HG02852 (cell line): ENCODE data around the gene ERN1.
"Not testable (repeated sequence)": the region's sequence is repeated elsewhere in the genome, so short reads cannot be mapped to it uniquely, and the experiment has no call there.

ENCODE experiments used
- ATAC-seq: cut with Tn5 transposase; IDR thresholded peaks from one replicate; pipeline ENCODE4 v1.9.1; 2021; ENCODE audit warnings: mild to moderate bottlenecking, moderate library complexity; ENCODE audit not compliant: unreplicated experiment

The ERN1 gene

DNA sequence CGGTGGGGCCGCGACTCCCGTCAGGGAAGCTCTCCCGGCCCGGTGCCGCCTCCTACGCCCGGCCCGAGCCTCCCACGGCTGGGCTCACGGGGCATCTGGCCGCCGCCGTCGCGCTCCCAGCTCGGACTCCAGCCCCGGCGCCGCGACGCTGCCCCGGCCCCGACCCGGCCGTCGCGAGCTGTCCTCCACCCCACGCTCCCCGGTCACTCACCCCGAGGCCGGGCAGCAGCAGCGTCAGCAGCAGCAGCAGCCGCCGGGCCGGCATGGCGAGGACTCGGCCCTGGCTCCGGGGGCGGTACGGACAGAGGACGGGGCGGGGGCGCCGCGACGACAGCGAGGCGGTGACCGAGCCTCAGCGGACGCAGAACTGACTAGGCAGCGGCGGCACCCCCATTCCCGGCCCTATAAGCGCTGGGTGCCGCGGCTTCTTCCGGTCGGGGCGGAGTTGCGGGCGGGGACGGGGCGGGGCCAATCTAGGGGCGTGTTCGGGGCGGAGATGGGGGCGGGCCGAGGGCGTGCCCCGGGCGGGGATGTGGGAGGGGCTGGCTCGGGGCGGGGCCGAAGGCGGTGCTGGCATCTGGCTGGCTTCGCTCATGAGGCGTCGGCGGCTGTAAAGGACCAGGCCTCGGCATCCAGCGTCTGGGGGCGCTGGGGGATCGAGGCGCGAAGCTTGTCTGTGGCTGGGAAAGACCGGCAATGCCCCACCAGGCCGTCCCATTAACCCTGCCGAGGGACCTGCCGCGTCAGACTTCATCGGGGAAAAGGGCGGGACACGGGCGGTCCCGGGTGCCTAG lies at the start of gene ERN1:
TSS of gene ERN1 (minus strand) at position 380 of the 794 bp plus-strand sequence. CDS start at position 265, 115 bp downstream.
- ATAC-seq: peak; percentile 78

DNA sequence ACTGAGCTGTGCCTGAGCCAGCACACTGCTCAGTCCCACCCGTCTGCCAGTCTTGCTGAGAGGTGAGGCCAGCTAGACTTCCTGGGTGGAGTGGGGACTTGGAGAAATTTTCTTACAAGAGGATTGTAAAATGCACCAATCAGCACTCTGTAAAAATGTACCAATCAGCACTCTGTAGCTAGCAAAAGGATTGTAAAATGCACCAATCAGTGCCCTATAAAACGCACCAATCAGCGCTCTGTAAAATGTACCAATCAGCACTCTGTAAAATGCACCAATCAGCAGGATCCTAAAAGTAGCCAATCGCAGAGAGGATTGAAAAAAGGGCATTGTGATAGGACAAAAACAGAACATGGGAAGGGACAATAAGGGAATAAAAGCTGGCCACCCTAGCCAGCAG lies 49.1 kb upstream of the ERN1 start:
- not testable (repeated sequence) for ATAC-seq

DNA sequence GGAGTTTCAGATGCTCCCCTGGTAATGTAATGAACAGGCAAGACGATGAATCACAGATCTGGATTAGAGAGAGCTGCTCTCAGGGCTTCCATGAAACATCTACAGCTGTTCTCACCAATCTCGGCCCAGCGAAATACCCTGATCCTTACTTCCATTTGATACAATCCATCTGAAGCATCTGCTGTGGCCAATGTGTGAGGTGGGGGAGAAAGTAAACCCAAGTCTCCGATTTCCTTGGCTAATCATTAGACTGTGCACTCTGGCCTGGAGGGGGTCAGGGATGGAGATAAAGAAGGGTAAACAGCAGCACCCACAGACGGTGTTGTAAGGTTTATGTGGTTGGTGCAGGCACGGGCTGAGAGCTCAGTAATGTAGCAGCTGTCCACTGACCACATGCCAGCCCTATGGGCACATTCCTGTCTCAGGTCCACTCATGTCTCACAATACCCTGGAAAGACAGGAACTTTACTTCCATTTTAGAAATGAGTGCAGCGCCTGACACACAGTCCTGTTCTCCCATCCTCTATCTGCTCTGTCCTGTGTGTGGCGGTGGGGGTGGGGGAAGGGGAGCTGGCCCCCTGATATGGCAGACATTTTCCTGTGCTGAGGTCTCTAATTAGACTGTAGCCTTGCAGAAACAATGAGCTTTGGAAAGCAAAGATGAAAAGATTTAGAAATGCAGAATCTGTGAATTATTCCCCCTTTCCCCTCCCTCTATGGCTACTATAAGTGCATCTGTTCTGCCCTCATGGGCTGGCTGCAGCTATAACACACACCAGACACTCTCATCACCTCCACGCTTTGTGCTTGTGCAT lies 48.3 kb upstream of the ERN1 start:
- no peak for ATAC-seq

GRCh38 chr17:64177311-64178010 lies 47.5 kb upstream of the ERN1 start:
- ATAC-seq: no peak

DNA sequence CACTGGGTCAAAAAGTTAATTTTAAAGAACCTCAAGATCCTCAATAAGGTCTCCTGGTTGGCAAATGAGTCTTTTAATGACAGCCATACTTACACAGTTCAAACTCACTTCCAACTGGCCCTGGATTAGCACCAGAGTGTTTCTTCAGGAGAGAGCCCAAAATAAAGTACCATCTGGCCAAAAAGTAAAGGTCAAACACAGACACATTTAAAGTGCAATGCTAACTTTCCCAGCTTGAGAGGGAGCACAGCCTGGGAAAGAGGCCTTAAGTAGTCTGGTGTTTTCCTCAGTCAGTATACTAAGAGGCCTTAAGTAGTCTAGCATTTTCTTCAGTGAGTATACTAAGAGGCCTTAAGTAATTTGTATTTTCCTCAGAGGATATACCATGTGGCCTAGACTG lies 46.6 kb upstream of the ERN1 start:
- no peak for ATAC-seq

DNA sequence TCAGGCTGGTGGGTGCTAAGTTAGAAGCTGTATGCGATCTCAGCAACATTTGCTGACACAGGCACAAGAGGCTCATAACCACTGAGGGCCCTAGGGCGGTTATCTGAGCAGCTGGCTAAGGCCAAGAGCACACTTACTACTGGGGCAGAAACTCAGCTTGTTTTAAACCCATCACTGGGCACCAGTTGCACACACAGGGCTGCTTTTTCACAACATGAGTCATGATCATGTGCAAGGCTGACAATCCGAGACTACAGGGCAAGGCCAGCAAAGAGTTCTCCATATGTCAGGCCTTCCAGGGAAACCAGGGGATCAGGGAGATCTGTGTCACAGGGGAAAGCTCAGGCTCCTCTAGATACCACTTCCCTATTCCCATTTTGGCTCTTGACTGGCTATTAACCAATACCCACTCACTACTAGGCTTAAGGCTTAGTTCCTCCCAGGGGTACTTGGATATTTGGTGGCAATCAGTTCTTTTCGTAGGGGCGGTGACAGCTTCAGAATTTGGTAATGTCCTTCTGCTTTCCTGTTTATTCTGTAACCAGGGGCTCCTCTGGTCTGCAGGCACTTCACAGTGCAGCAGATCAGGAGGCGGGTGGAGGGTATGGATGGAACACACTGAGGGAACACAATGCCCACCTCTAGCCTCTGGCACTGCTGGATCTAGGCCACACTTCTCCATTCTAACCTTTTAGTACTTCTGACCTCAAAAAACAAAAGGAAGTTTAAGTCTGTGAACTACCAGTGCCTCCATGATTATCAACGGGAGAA lies 44.9 kb upstream of the ERN1 start:
- no peak for ATAC-seq

DNA sequence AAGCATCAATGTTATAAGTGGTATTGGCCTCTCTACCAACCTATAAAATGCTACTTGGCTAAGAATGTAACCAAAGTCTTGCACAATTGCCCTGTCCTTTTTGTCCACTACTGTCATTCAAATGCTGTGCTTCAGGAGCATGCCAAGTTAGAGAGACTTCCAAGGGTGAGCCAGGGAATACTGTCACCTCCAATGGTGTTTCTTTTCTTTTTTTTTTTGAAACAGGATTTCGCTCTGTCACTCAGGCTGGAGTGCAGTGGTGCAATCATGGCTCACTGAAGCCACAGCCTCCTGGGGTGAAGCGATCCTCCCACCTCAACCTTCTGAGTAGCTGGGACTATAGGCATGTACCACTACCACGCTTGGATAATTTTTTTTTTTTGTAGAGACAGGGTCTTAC lies 43.7 kb upstream of the ERN1 start:
- no peak for ATAC-seq

- no peak for ATAC-seq
These were observed 42.6 kb upstream of the ERN1 start for GRCh38 chr17:64172510-64172909.

- ATAC-seq: no peak
These were observed 41.1 kb upstream of the ERN1 start for GRCh38 chr17:64171041-64171440.

DNA sequence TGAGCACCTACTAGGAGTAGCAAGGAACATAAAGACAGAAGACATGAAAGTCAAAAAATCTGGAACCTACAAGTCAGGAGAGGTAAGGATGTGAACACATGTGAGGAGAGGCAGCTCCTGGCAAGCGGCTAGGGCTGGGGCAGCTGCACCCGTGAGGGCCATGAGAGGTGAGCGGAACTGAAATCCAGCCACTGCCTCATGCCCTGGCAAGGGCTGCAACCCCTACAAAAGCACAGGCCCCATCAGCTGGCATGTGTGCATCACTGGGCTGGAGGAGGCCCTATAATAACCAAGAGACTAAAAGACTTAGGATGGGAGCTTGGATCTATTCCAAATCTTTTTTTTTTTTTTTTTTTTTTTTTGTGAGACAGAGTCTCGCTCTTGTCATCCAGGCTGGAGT lies 40.3 kb upstream of the ERN1 start:
- ATAC-seq: no peak

GRCh38 chr17:64167666-64168065 lies 37.7 kb upstream of the ERN1 start:
- not testable (repeated sequence) for ATAC-seq

- no peak for ATAC-seq
These were observed 36.9 kb upstream of the ERN1 start for GRCh38 chr17:64166876-64167275.

GRCh38 chr17:64165347-64165746 lies 35.4 kb upstream of the ERN1 start:
- no peak for ATAC-seq

GRCh38 chr17:64164596-64165285 lies 34.8 kb upstream of the ERN1 start:
- ATAC-seq: no peak

- no peak for ATAC-seq
These were observed 33.5 kb upstream of the ERN1 start for GRCh38 chr17:64163468-64163867.

DNA sequence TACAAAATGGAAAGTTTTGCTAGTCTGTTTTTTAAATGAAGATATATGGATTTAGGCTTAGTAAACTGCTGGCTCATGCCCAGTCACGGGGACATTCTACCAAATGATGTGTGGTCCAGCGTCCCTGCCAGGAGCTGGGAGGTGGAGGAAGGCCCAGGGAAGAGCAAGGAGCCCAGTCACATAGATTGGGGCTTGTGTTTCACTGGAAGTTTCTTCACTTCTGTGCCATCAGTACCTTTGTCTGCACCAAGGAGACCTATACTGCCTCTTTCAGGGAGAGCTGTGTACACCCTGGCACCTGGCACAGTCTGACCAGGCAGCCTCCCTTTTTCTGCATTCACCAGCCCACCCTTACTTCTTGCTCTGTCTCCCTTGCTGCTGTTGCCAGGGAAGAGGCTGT lies 32.6 kb upstream of the ERN1 start:
- ATAC-seq: no peak

- ATAC-seq: no peak
These were observed 31.6 kb upstream of the ERN1 start for GRCh38 chr17:64161380-64162176.

DNA sequence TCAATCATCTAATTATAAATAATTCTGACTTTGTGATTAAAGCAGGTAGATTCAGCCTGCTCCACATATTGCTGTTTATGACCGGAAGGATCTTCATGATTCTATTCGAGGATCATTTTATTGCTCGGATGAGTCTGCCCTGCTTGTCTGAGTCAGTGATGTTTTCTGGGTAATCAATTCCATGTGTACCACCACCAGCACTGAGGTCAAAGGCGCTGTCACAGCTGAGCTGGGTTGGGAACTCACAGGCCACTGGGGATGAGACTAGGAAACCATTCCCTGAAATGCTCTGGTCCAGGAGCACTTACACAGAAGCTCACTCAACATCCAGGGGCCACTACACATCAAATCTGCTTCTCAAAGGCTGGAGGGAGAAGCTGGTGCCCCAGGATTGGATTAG lies 30.4 kb upstream of the ERN1 start:
- ATAC-seq: no peak

DNA sequence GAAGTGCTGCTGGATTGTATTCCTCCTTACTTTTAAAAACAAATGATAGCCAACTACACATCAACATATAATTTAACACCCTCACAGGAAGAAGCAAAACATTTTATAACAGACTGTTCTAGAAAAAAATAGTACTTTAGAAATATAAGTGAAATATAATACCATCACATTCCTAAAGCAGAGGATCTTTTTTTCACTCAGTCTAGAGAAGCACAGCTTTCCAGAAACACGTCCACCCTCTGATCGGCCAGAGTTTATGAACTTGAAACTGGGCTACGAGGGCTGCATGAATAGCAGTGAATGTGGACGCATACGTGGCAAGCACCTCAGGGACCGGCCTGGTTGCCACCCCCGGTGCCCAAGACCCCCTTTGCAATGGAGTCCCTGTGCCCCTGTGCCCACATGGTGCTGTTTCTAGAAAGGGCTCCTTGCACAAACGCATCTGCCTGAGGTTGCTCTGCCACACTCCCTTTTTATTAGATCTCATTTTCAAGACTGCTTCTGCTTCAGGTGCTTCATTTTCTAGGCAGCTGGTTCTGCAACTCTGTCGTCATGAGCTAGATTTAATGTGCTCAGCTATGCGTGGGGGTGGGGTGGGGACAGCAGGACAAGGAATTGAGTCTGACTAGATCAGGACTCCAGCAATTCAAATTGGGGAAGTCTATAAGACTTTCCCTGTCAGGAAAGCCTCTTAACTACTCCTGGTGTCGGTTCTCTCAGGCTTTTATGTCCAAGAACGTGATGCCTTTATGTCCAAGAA lies 29.1 kb upstream of the ERN1 start:
- no peak for ATAC-seq
